ENCODE measurements around the gene INTS1. TPM values are rescaled to one million over a fixed set of nuclear protein-coding genes. Genes with fewer than 3 reads are reported as not detected.

INTS1 gene
- total RNA-seq, 1 donor from 2014 or later: 109 TPM

DNA sequence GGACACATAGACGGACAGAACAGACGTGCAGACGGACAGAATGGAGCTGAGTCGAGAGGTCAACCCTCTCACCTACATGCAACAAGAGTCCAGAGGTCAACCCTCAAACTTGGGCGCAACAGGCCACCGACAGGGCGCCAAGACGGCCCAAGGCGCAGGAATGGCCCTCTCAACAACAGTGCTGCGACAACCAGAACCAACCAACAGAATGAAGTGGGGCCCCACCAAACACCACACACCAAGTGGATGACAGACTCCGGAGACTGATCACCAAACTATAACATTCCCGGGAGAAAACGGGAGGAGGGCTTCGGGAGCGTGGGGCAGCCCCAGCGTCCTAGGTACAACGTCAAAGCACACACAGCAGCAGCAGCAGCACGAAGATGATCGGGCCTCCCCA is 13.4 kb downstream of the INTS1 start:
- peaks cover 37% of the 10 kb centered on the region for H3K36me3 Mint-ChIP-seq (ENCODE audit: low read depth, unreplicated experiment)
- no peaks in the 10 kb centered on the region for H3K4me1 Mint-ChIP-seq (ENCODE audit: unreplicated experiment)
- peak overlapping the region; percentile 31 for H3K4me3 Mint-ChIP-seq (ENCODE audit: unreplicated experiment)

DNA sequence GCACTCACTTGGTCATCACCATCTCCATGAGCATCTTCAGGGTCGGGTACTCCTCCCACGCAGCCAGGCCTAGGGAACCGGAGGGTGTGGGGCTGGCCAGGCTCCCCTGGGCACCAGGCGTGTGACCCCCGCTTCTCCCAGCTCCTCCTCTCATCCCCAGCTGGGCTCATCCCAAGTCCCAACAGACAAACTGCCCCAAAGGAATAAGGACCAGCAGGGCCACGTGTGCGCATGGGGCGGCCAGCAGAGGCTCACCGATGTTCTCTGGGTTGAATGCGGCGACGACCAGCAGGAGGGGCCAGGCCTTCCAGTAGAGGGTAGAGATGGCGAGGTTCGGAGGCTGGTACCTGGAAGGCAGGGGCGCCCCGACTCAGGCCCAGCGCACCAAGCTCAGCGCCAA is 14.9 kb downstream of the INTS1 start:
- peaks cover 17% of the 10 kb centered on the region for H3K27me3 Mint-ChIP-seq (ENCODE audit: unreplicated experiment)
- TF ChIP-seq, protein P1, sequence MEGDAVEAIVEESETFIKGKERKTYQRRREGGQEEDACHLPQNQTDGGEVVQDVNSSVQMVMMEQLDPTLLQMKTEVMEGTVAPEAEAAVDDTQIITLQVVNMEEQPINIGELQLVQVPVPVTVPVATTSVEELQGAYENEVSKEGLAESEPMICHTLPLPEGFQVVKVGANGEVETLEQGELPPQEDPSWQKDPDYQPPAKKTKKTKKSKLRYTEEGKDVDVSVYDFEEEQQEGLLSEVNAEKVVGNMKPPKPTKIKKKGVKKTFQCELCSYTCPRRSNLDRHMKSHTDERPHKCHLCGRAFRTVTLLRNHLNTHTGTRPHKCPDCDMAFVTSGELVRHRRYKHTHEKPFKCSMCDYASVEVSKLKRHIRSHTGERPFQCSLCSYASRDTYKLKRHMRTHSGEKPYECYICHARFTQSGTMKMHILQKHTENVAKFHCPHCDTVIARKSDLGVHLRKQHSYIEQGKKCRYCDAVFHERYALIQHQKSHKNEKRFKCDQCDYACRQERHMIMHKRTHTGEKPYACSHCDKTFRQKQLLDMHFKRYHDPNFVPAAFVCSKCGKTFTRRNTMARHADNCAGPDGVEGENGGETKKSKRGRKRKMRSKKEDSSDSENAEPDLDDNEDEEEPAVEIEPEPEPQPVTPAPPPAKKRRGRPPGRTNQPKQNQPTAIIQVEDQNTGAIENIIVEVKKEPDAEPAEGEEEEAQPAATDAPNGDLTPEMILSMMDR (IDR thresholded peaks at IDR 0.05; ENCODE audit: unreplicated experiment): no peak
- peaks cover 43% of the 10 kb centered on the region for H3K36me3 Mint-ChIP-seq (ENCODE audit: low read depth, unreplicated experiment)
- H3K4me1 Mint-ChIP-seq (ENCODE audit: unreplicated experiment): no peaks in the 10 kb centered on the region
- no peak overlapping the region for H3K4me3 Mint-ChIP-seq (ENCODE audit: unreplicated experiment)
- no peaks in the 10 kb centered on the region for H3K9me3 Mint-ChIP-seq (ENCODE audit: unreplicated experiment)
- no peak overlapping the region for H3K27ac Mint-ChIP-seq (ENCODE audit: unreplicated experiment)
- DNase-seq (ENCODE audit: low spot score): no peak

More for the DNA sequence above, 13.4 kb downstream of the INTS1 start:
- Mint-ChIP-seq H3K9me3 (ENCODE audit: unreplicated experiment) (no peaks in the 10 kb centered on the region), H3K27me3 (ENCODE audit: unreplicated experiment) (peaks cover 16% of the 10 kb centered on the region), H3K27ac (ENCODE audit: unreplicated experiment) (no peak overlapping the region)
- TF ChIP-seq, protein P1 (IDR thresholded peaks at IDR 0.05; ENCODE audit: unreplicated experiment): no peak
- DNase-seq (ENCODE audit: low spot score): no peak

GRCh38 chr7:1488016-1488415 is 16.2 kb downstream of the INTS1 start:
- no peak for DNase-seq (ENCODE audit: low spot score)
- peak overlapping the region; percentile 22 for H3K27ac Mint-ChIP-seq (ENCODE audit: unreplicated experiment)
- H3K4me3 Mint-ChIP-seq (ENCODE audit: unreplicated experiment): peak overlapping the region; percentile 28
- H3K36me3 Mint-ChIP-seq (ENCODE audit: low read depth, unreplicated experiment): peaks cover 49% of the 10 kb centered on the region
- TF ChIP-seq, protein P1 (IDR thresholded peaks at IDR 0.05; ENCODE audit: unreplicated experiment): no peak
- no peaks in the 10 kb centered on the region for H3K9me3 Mint-ChIP-seq (ENCODE audit: unreplicated experiment)
- H3K27me3 Mint-ChIP-seq (ENCODE audit: unreplicated experiment): peaks cover 16% of the 10 kb centered on the region
- H3K4me1 Mint-ChIP-seq (ENCODE audit: unreplicated experiment): no peaks in the 10 kb centered on the region

GRCh38 chr7:1487466-1487865 is 16.7 kb downstream of the INTS1 start:
- DNase-seq (ENCODE audit: low spot score): no peak
- Mint-ChIP-seq H3K27ac (ENCODE audit: unreplicated experiment) (no peak overlapping the region), H3K36me3 (ENCODE audit: low read depth, unreplicated experiment) (peaks cover 47% of the 10 kb centered on the region), H3K27me3 (ENCODE audit: unreplicated experiment) (peaks cover 15% of the 10 kb centered on the region), H3K9me3 (ENCODE audit: unreplicated experiment) (no peaks in the 10 kb centered on the region), H3K4me1 (ENCODE audit: unreplicated experiment) (no peaks in the 10 kb centered on the region), H3K4me3 (ENCODE audit: unreplicated experiment) (no peak overlapping the region)
- TF ChIP-seq, protein P1 (IDR thresholded peaks at IDR 0.05; ENCODE audit: unreplicated experiment): no peak

- Mint-ChIP-seq H3K36me3 (ENCODE audit: low read depth, unreplicated experiment) (peaks cover 38% of the 10 kb centered on the region), H3K4me3 (ENCODE audit: unreplicated experiment) (no peak overlapping the region), H3K4me1 (ENCODE audit: unreplicated experiment) (no peaks in the 10 kb centered on the region), H3K9me3 (ENCODE audit: unreplicated experiment) (no peaks in the 10 kb centered on the region), H3K27me3 (ENCODE audit: unreplicated experiment) (peaks cover 10% of the 10 kb centered on the region), H3K27ac (ENCODE audit: unreplicated experiment) (no peak overlapping the region)
- no peak for DNase-seq (ENCODE audit: low spot score)
- TF ChIP-seq, protein P1 (IDR thresholded peaks at IDR 0.05; ENCODE audit: unreplicated experiment): no peak
These were observed 17.6 kb downstream of the INTS1 start for GRCh38 chr7:1486571-1486970.

Data from endothelial cell (in vitro differentiated cells).